GM23338 (cell line): ENCODE measurements around the gene NCDN. TPM values are rescaled to one million over a fixed set of nuclear protein-coding genes. Genes with fewer than 3 reads are reported as not detected.

Experiments
- ATAC-seq: fragments of 200-7000 bp; cut with Tn5 transposase; 3 replicates; pipeline ENCODE4 v1.9.1; 2020
- DNase-seq: peaks from one replicate; pipeline ENCODE4 v3.0.0-alpha.2; 2015; ENCODE audit warnings: low spot score
- H2AFZ ChIP-seq: fragments of 200-600 bp; sonication (generic); 2 replicates; pipeline ENCODE4 v1.8.0; 2016; ENCODE audit warnings: antibody characterized with exemption, mild to moderate bottlenecking, moderate library complexity
- H3F3A ChIP-seq: fragments of 200-600 bp; sonication (generic); replicated peaks from 2 replicates; pipeline ENCODE4 v1.8.0; 2017; ENCODE audit warnings: antibody characterized with exemption, mixed run types, low read depth
- H3K27ac ChIP-seq: fragments of 200-600 bp; sonication (generic); 2 replicates; pipeline ENCODE4 v1.6.1; 2016; ENCODE audit warnings: low read depth
- H3K27me3 ChIP-seq: fragments of 200-600 bp; sonication (generic); 2 replicates; pipeline ENCODE4 v1.8.0; 2016; ENCODE audit warnings: mild to moderate bottlenecking, mixed run types, moderate library complexity; ENCODE audit not compliant: insufficient read depth
- H3K36me3 ChIP-seq: fragments of 200-600 bp; sonication (generic); 2 replicates; pipeline ENCODE4 v1.8.0; 2016; ENCODE audit warnings: mild to moderate bottlenecking; ENCODE audit not compliant: insufficient read depth
- H3K4me1 ChIP-seq: fragments of 200-600 bp; sonication (generic); 2 replicates; pipeline ENCODE4 v1.8.0; 2016; ENCODE audit warnings: mild to moderate bottlenecking, moderate library complexity; ENCODE audit not compliant: insufficient read depth
- H3K4me2 ChIP-seq: fragments of 200-600 bp; sonication (generic); 2 replicates; pipeline ENCODE4 v1.7.1; 2017; ENCODE audit warnings: mixed run types
- H3K4me3 ChIP-seq: fragments of 200-600 bp; sonication (generic); 2 replicates; pipeline ENCODE4 v1.6.1; 2016; ENCODE audit warnings: mixed run types
- H3K79me2 ChIP-seq: fragments of 200-600 bp; sonication (generic); replicated peaks from 2 replicates; pipeline ENCODE4 v1.8.0; 2017; ENCODE audit warnings: mild to moderate bottlenecking; ENCODE audit not compliant: insufficient read depth
- H3K9me2 ChIP-seq: fragments of 200-600 bp; sonication (generic); 2 replicates; pipeline ENCODE4 v1.8.0; 2017; ENCODE audit not compliant: insufficient read depth
- H4K20me1 ChIP-seq: fragments of 200-600 bp; sonication (generic); replicated peaks from 2 replicates; pipeline ENCODE4 v1.8.0; 2017; ENCODE audit warnings: mild to moderate bottlenecking; ENCODE audit not compliant: insufficient read depth
- H3K27ac Mint-ChIP-seq: 2 replicates; pipeline ENCODE4 v1.8.0; 2020; ENCODE audit warnings: inconsistent platforms, mild to moderate bottlenecking, moderate library complexity, mixed read lengths
- H3K27me3 Mint-ChIP-seq: 3 replicates; pipeline ENCODE4 v1.8.0; 2022; ENCODE audit warnings: low read depth, mild to moderate bottlenecking, moderate library complexity, mixed read lengths, inconsistent platforms; ENCODE audit not compliant: insufficient read depth, poor library complexity
- H3K36me3 Mint-ChIP-seq: 3 replicates; pipeline ENCODE4 v1.8.0; 2021; ENCODE audit warnings: low read depth, mild to moderate bottlenecking, inconsistent platforms, moderate library complexity, mixed read lengths
- H3K4me1 Mint-ChIP-seq: 3 replicates; pipeline ENCODE4 v1.8.0; 2020; ENCODE audit warnings: mild to moderate bottlenecking, inconsistent platforms, mixed read lengths
- H3K4me3 Mint-ChIP-seq: 3 replicates; pipeline ENCODE4 v1.8.0; 2021; ENCODE audit warnings: moderate library complexity, mild to moderate bottlenecking, inconsistent platforms, mixed read lengths
- H3K9me3 Mint-ChIP-seq: 3 replicates; pipeline ENCODE4 v1.8.0; 2020; ENCODE audit warnings: moderate library complexity, mild to moderate bottlenecking, inconsistent platforms, mixed read lengths
- CREB1 ChIP-seq: fragments of 250-450 bp; sonication (Bioruptor Pico); IDR thresholded peaks from 2 replicates; pipeline ENCODE4 v1.5.0; 2020; ENCODE audit warnings: low read depth, mild to moderate bottlenecking, moderate library complexity
- EZH2 ChIP-seq: fragments of 200-600 bp; sonication (generic); IDR thresholded peaks from one replicate; pipeline ENCODE4 v1.8.0; 2017; ENCODE audit warnings: antibody characterized with exemption, mild to moderate bottlenecking, low read depth; ENCODE audit not compliant: unreplicated experiment
- EZH2phosphoT487 ChIP-seq: fragments of 200-600 bp; sonication (generic); IDR thresholded peaks from one replicate; pipeline ENCODE4 v1.8.1; 2018; ENCODE audit warnings: antibody characterized with exemption; ENCODE audit not compliant: unreplicated experiment
- JUNB ChIP-seq: IDR thresholded peaks from one replicate; pipeline ENCODE4 v1.6.1; 2016; ENCODE audit warnings: antibody characterized with exemption; ENCODE audit not compliant: unreplicated experiment
- NANOG ChIP-seq: IDR thresholded peaks from 2 replicates; pipeline ENCODE4 v1.6.1; 2016; ENCODE audit warnings: antibody characterized with exemption, borderline replicate concordance
- POLR2AphosphoS5 ChIP-seq: IDR thresholded peaks from 2 replicates; pipeline ENCODE4 v1.6.1; 2016; ENCODE audit warnings: antibody characterized with exemption, low read depth
- STAT1 ChIP-seq: IDR thresholded peaks from one replicate; pipeline ENCODE4 v1.6.1; 2016; ENCODE audit warnings: antibody characterized with exemption; ENCODE audit not compliant: unreplicated experiment
- ZNF114 ChIP-seq: fragments of 250-450 bp; sonication (Bioruptor Pico); IDR thresholded peaks from 2 replicates; pipeline ENCODE4 v1.5.0; 2020; ENCODE audit warnings: mild to moderate bottlenecking, moderate library complexity
- ZNF331 ChIP-seq: fragments of 250-450 bp; sonication (Bioruptor Pico); IDR thresholded peaks from 2 replicates; pipeline ENCODE4 v1.5.0; 2020; ENCODE audit warnings: low read depth, mild to moderate bottlenecking, moderate library complexity
- polyA plus RNA-seq: library from polyadenylated mRNA; unstranded; fragments of >200 nt; fragmentation: Nextera tagmentation; extraction: Ambion mirVana; gene quantifications from 2 replicates; pipeline ENCODE4 v1.2.1, GENCODE V29; 2016
- total RNA-seq: library from RNA; depleted of rRNA; stranded (reverse); fragments of >200 nt; shearing (Covaris generic); gene quantifications from 2 replicates; pipeline ENCODE4 v1.2.3, GENCODE V29; 2014
- TF ChIP-seq, protein P1 (sequence below): IDR thresholded peaks from 2 replicates; pipeline ENCODE4 v1.6.1; 2016; ENCODE audit warnings: antibody characterized with exemption
- TF ChIP-seq, protein P2 (sequence below): IDR thresholded peaks from one replicate; pipeline ENCODE4 v1.6.1; 2018; ENCODE audit warnings: antibody characterized with exemption; ENCODE audit not compliant: unreplicated experiment
- TF ChIP-seq, protein P3 (sequence below): fragments of 250-450 bp; sonication (Bioruptor Pico); IDR thresholded peaks from 2 replicates; pipeline ENCODE4 v1.5.0; 2020; ENCODE audit warnings: mild to moderate bottlenecking, moderate library complexity
- TF ChIP-seq, protein P4 (sequence below), 2 experiments: fragments of 200-600 bp in 1 of 2; sonication (generic) in 1 of 2; conservative IDR thresholded peaks; 2 replicates each; pipeline versions ENCODE4 v1.5.1 to v1.6.1; 2016 to 2017; ENCODE audit warnings: antibody characterized with exemption in 2 of 2, low read depth in 2 of 2, mild to moderate bottlenecking in 2 of 2, moderate library complexity in 1 of 2

NCDN gene
- total and polyA plus RNA-seq, 2 experiments from 2014 or later, result 13.2 to 44.2 TPM

DNA sequence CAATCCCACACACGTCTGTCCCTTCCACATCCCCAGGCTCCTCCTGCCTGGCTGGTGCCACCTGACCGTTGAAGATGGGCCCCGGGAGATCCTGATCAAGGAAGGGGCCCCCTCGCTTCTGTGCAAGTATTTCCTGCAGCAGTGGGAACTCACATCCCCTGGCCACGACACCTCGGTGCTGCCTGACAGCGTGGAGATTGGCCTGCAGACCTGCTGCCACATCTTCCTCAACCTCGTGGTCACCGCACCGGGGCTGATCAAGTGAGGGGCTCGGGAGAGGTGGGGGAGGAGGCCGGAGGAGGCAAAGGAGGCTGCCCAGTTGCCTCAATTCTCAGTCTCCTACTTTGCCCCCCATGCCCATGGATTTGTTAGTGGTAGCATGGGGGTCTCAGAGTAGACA, 5.6 kb downstream of the NCDN start:
- H3K36me3 ChIP-seq, result no peaks in the 10 kb centered on the region; the same call in 1 of the 2 replicates
- H3K27me3 ChIP-seq, result peaks cover 5% of the 10 kb centered on the region; the same call in 1 of the 2 replicates
- ATAC-seq (no peak), DNase-seq (no peak)
- peaks cover 14% of the 10 kb centered on the region; the same call in 1 of the 2 replicates for H4K20me1 ChIP-seq
- H3K9me2 ChIP-seq, result no peaks in the 10 kb centered on the region
- no peaks in the 10 kb centered on the region for H3K79me2 ChIP-seq
- peaks cover 14% of the 10 kb centered on the region for H3K27me3 Mint-ChIP-seq
- no peak overlapping the region for H3K27ac ChIP-seq
- peaks cover 16% of the 10 kb centered on the region for H3K4me1 Mint-ChIP-seq
- H3K36me3 Mint-ChIP-seq, result peaks cover 52% of the 10 kb centered on the region
- TF ChIP-seq EZH2 (no peak), STAT1 (no peak), CREB1 (CRISPR knock-in tag) (no peak), JUNB (no peak), EZH2phosphoT487 (no peak), ZNF331 (CRISPR knock-in tag) (no peak), POLR2AphosphoS5 (no peak), NANOG (no peak), ZNF114 (no peak)
- TF ChIP-seq, protein P1, sequence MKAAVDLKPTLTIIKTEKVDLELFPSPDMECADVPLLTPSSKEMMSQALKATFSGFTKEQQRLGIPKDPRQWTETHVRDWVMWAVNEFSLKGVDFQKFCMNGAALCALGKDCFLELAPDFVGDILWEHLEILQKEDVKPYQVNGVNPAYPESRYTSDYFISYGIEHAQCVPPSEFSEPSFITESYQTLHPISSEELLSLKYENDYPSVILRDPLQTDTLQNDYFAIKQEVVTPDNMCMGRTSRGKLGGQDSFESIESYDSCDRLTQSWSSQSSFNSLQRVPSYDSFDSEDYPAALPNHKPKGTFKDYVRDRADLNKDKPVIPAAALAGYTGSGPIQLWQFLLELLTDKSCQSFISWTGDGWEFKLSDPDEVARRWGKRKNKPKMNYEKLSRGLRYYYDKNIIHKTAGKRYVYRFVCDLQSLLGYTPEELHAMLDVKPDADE, result no peak
- TF ChIP-seq, protein P2, sequence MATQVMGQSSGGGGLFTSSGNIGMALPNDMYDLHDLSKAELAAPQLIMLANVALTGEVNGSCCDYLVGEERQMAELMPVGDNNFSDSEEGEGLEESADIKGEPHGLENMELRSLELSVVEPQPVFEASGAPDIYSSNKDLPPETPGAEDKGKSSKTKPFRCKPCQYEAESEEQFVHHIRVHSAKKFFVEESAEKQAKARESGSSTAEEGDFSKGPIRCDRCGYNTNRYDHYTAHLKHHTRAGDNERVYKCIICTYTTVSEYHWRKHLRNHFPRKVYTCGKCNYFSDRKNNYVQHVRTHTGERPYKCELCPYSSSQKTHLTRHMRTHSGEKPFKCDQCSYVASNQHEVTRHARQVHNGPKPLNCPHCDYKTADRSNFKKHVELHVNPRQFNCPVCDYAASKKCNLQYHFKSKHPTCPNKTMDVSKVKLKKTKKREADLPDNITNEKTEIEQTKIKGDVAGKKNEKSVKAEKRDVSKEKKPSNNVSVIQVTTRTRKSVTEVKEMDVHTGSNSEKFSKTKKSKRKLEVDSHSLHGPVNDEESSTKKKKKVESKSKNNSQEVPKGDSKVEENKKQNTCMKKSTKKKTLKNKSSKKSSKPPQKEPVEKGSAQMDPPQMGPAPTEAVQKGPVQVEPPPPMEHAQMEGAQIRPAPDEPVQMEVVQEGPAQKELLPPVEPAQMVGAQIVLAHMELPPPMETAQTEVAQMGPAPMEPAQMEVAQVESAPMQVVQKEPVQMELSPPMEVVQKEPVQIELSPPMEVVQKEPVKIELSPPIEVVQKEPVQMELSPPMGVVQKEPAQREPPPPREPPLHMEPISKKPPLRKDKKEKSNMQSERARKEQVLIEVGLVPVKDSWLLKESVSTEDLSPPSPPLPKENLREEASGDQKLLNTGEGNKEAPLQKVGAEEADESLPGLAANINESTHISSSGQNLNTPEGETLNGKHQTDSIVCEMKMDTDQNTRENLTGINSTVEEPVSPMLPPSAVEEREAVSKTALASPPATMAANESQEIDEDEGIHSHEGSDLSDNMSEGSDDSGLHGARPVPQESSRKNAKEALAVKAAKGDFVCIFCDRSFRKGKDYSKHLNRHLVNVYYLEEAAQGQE, result no peak
- TF ChIP-seq, protein P3, sequence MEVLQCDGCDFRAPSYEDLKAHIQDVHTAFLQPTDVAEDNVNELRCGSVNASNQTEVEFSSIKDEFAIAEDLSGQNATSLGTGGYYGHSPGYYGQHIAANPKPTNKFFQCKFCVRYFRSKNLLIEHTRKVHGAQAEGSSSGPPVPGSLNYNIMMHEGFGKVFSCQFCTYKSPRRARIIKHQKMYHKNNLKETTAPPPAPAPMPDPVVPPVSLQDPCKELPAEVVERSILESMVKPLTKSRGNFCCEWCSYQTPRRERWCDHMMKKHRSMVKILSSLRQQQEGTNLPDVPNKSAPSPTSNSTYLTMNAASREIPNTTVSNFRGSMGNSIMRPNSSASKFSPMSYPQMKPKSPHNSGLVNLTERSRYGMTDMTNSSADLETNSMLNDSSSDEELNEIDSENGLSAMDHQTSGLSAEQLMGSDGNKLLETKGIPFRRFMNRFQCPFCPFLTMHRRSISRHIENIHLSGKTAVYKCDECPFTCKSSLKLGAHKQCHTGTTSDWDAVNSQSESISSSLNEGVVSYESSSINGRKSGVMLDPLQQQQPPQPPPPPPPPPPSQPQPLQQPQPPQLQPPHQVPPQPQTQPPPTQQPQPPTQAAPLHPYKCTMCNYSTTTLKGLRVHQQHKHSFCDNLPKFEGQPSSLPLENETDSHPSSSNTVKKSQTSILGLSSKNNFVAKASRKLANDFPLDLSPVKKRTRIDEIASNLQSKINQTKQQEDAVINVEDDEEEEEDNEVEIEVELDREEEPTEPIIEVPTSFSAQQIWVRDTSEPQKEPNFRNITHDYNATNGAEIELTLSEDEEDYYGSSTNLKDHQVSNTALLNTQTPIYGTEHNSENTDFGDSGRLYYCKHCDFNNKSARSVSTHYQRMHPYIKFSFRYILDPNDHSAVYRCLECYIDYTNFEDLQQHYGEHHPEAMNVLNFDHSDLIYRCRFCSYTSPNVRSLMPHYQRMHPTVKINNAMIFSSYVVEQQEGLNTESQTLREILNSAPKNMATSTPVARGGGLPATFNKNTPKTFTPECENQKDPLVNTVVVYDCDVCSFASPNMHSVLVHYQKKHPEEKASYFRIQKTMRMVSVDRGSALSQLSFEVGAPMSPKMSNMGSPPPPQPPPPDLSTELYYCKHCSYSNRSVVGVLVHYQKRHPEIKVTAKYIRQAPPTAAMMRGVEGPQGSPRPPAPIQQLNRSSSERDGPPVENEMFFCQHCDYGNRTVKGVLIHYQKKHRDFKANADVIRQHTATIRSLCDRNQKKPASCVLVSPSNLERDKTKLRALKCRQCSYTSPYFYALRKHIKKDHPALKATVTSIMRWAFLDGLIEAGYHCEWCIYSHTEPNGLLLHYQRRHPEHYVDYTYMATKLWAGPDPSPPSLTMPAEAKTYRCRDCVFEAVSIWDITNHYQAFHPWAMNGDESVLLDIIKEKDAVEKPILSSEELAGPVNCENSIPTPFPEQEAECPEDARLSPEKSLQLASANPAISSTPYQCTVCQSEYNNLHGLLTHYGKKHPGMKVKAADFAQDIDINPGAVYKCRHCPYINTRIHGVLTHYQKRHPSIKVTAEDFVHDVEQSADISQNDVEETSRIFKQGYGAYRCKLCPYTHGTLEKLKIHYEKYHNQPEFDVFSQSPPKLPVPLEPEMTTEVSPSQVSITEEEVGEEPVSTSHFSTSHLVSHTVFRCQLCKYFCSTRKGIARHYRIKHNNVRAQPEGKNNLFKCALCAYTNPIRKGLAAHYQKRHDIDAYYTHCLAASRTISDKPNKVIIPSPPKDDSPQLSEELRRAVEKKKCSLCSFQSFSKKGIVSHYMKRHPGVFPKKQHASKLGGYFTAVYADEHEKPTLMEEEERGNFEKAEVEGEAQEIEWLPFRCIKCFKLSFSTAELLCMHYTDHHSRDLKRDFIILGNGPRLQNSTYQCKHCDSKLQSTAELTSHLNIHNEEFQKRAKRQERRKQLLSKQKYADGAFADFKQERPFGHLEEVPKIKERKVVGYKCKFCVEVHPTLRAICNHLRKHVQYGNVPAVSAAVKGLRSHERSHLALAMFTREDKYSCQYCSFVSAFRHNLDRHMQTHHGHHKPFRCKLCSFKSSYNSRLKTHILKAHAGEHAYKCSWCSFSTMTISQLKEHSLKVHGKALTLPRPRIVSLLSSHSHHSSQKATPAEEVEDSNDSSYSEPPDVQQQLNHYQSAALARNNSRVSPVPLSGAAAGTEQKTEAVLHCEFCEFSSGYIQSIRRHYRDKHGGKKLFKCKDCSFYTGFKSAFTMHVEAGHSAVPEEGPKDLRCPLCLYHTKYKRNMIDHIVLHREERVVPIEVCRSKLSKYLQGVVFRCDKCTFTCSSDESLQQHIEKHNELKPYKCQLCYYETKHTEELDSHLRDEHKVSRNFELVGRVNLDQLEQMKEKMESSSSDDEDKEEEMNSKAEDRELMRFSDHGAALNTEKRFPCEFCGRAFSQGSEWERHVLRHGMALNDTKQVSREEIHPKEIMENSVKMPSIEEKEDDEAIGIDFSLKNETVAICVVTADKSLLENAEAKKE (CRISPR knock-in tag), result no peak
- TF ChIP-seq, protein P4, sequence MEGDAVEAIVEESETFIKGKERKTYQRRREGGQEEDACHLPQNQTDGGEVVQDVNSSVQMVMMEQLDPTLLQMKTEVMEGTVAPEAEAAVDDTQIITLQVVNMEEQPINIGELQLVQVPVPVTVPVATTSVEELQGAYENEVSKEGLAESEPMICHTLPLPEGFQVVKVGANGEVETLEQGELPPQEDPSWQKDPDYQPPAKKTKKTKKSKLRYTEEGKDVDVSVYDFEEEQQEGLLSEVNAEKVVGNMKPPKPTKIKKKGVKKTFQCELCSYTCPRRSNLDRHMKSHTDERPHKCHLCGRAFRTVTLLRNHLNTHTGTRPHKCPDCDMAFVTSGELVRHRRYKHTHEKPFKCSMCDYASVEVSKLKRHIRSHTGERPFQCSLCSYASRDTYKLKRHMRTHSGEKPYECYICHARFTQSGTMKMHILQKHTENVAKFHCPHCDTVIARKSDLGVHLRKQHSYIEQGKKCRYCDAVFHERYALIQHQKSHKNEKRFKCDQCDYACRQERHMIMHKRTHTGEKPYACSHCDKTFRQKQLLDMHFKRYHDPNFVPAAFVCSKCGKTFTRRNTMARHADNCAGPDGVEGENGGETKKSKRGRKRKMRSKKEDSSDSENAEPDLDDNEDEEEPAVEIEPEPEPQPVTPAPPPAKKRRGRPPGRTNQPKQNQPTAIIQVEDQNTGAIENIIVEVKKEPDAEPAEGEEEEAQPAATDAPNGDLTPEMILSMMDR (conservative IDR thresholded peaks at IDR 0.05; ENCODE audit: low read depth in 2 of 2), result no peak
- H3K4me1 ChIP-seq, result peaks cover 7% of the 10 kb centered on the region; the same call in 1 of the 2 replicates
- H3K9me3 Mint-ChIP-seq, result peaks cover under 1% of the 10 kb centered on the region; the same call in 2 of the 3 replicates
- H3K27ac Mint-ChIP-seq, result no peak overlapping the region
- H3F3A ChIP-seq, result 0 out of 2 replicates have a peak, but pooled peaks cover 6% of the 10 kb centered on the region
- H2AFZ ChIP-seq, result no peak overlapping the region
- no peak overlapping the region for H3K4me3 ChIP-seq
- H3K4me3 Mint-ChIP-seq, result no peak overlapping the region
- no peak overlapping the region for H3K4me2 ChIP-seq
